IMR-90 (cell line): Measurements from ENCODE around the gene SLCO3A1. TPM values are rescaled to one million over a fixed set of nuclear protein-coding genes. Genes with fewer than 3 reads are reported as not detected.

ENCODE experiments used
- ATAC-seq: fragments of 200-7000 bp; cut with Tn5 transposase; 2 replicates; pipeline ENCODE4 v1.9.1; 2020; ENCODE audit warnings: low read depth, mild to moderate bottlenecking, moderate library complexity
- BruUV-seq: library from RNA; stranded (reverse); fragments of 400-500 nt; replicated peaks from 2 replicates; lab custom pipeline; 2021; lab: Mats Ljungman, UMichigan
- CTCF ChIA-PET: fragments of 300-600 bp; formaldehyde crosslinking; extraction: SDS; loops from one replicate; lab custom pipeline; 2021; ENCODE audit warnings: antibody characterized with exemption; lab: Yijun Ruan, JAX
- POLR2A ChIA-PET: fragments of 300-600 bp; sonication (Branson Sonifier 250); formaldehyde crosslinking; loops from one replicate; lab custom pipeline; 2022; ENCODE audit warnings: antibody characterized with exemption; ENCODE audit not compliant: unreplicated experiment; lab: Charles Lee
- DNase-seq: peaks from one replicate; pipeline ENCODE4 v3.0.0; 2013
- H2AFZ ChIP-seq: replicated peaks from 2 replicates; pipeline ENCODE3; 2013; ENCODE audit warnings: low read length, mild to moderate bottlenecking; ENCODE audit not compliant: poor library complexity
- H2AK5ac ChIP-seq: 2 replicates; pipeline ENCODE4 v1.6.1; 2013; ENCODE audit warnings: low read depth, low read length, inconsistent platforms
- H2AK9ac ChIP-seq: replicated peaks from 2 replicates; pipeline ENCODE3; 2013; ENCODE audit warnings: mild to moderate bottlenecking, low read depth, low read length, moderate library complexity; ENCODE audit not compliant: poor library complexity
- H2BK120ac ChIP-seq: 2 replicates; pipeline ENCODE4 v1.6.1; 2013; ENCODE audit warnings: low read depth, low read length, inconsistent platforms
- H2BK15ac ChIP-seq: 3 replicates; pipeline ENCODE4 v1.6.1; 2013; ENCODE audit warnings: low read depth, low read length, inconsistent platforms
- H2BK20ac ChIP-seq: 2 replicates; pipeline ENCODE4 v1.6.1; 2013; ENCODE audit warnings: low read depth, mild to moderate bottlenecking, inconsistent platforms, low read length, moderate library complexity
- H2BK5ac ChIP-seq: 2 replicates; pipeline ENCODE4 v1.6.1; 2013; ENCODE audit warnings: mild to moderate bottlenecking, low read depth, low read length, inconsistent platforms; ENCODE audit not compliant: poor library complexity, severe bottlenecking
- H3K14ac ChIP-seq: replicated peaks from 2 replicates; pipeline ENCODE4 v1.6.1; 2013; ENCODE audit warnings: low read depth, low read length, inconsistent platforms
- H3K18ac ChIP-seq: 2 replicates; pipeline ENCODE4 v1.6.1; 2013; ENCODE audit warnings: low read depth, low read length, control low read depth
- H3K23ac ChIP-seq: 2 replicates; pipeline ENCODE4 v1.6.1; 2013; ENCODE audit warnings: low read depth, low read length, inconsistent platforms
- H3K27ac ChIP-seq: 2 replicates; pipeline ENCODE4 v1.5.1; 2013; ENCODE audit warnings: mild to moderate bottlenecking, control low read depth, low read length; ENCODE audit not compliant: insufficient read depth
- H3K27me3 ChIP-seq: 2 replicates; pipeline ENCODE4 v1.6.1; 2013; ENCODE audit warnings: low read length; ENCODE audit not compliant: control insufficient read depth, insufficient read depth
- H3K36me3 ChIP-seq: 2 replicates; pipeline ENCODE4 v1.6.1; 2013; ENCODE audit warnings: low read length, mixed read lengths; ENCODE audit not compliant: control insufficient read depth, insufficient read depth
- H3K4ac ChIP-seq: 2 replicates; pipeline ENCODE4 v1.6.1; 2013; ENCODE audit warnings: low read depth, low read length, inconsistent platforms
- H3K4me1 ChIP-seq: 2 replicates; pipeline ENCODE4 v1.6.1; 2013; ENCODE audit warnings: low read length, mixed read lengths; ENCODE audit not compliant: control insufficient read depth, insufficient read depth
- H3K4me2 ChIP-seq: 2 replicates; pipeline ENCODE4 v1.6.1; 2013; ENCODE audit warnings: low read depth, mild to moderate bottlenecking, control low read depth, low read length, moderate library complexity
- H3K4me3 ChIP-seq: 2 replicates; pipeline ENCODE4 v1.5.1; 2013; ENCODE audit warnings: low read depth, mild to moderate bottlenecking, control low read depth, low read length, moderate library complexity; ENCODE audit not compliant: insufficient read depth
- H3K56ac ChIP-seq: 2 replicates; pipeline ENCODE4 v1.6.1; 2013; ENCODE audit warnings: low read length, inconsistent platforms; ENCODE audit not compliant: insufficient read depth; ENCODE audit errors: extremely low read depth
- H3K79me1 ChIP-seq, 2 experiments: 2 replicates each; pipeline ENCODE4 v1.6.1; 2013; ENCODE audit warnings: low read length in 2 of 2, inconsistent platforms in 1 of 2, low read depth in 1 of 2
- H3K9ac ChIP-seq: 2 replicates; pipeline ENCODE4 v1.6.1; 2013; ENCODE audit warnings: low read depth, low read length, control low read depth
- H3K9me1 ChIP-seq: 2 replicates; pipeline ENCODE4 v1.6.1; 2013; ENCODE audit warnings: low read length, inconsistent platforms; ENCODE audit not compliant: insufficient read depth
- H3K9me3 ChIP-seq: 2 replicates; pipeline ENCODE4 v1.6.1; 2013; ENCODE audit warnings: low read length; ENCODE audit not compliant: control insufficient read depth, insufficient read depth
- H4K20me1 ChIP-seq: 2 replicates; pipeline ENCODE4 v1.6.1; 2013; ENCODE audit warnings: low read length, inconsistent platforms; ENCODE audit not compliant: insufficient read depth
- H4K5ac ChIP-seq: 2 replicates; pipeline ENCODE4 v1.6.1; 2013; ENCODE audit warnings: mild to moderate bottlenecking, low read depth, low read length, control low read depth
- H4K8ac ChIP-seq, 2 experiments: 2 replicates each; pipeline ENCODE4 v1.6.1; 2013; ENCODE audit warnings: low read depth in 2 of 2, low read length in 2 of 2, control low read depth in 1 of 2, inconsistent platforms in 1 of 2
- H4K91ac ChIP-seq: 2 replicates; pipeline ENCODE4 v1.6.1; 2013; ENCODE audit warnings: low read depth, low read length, inconsistent platforms; ENCODE audit not compliant: insufficient read depth
- BHLHE40 ChIP-seq: fragments of 150-350 bp; IDR thresholded peaks from 2 replicates; pipeline ENCODE4 v1.6.1; 2016; ENCODE audit warnings: mild to moderate bottlenecking, low read depth, low read length
- CEBPB ChIP-seq: IDR thresholded peaks from 2 replicates; pipeline ENCODE4 v1.6.1; 2012; ENCODE audit warnings: low read depth, low read length, improper control_type of control experiment
- CHD1 ChIP-seq: IDR thresholded peaks from 2 replicates; pipeline ENCODE4 v1.6.1; 2012; ENCODE audit warnings: low read depth, low read length, improper control_type of control experiment
- FOS ChIP-seq: fragments of 150-350 bp; IDR thresholded peaks from 2 replicates; pipeline ENCODE4 v1.6.1; 2016; ENCODE audit warnings: low read depth, low read length
- MAFK ChIP-seq: IDR thresholded peaks from 2 replicates; pipeline ENCODE4 v1.6.1; 2012; ENCODE audit warnings: low read depth, low read length, improper control_type of control experiment
- MAZ ChIP-seq: IDR thresholded peaks from 2 replicates; pipeline ENCODE4 v1.6.1; 2012; ENCODE audit warnings: low read depth, mild to moderate bottlenecking, low read length, improper control_type of control experiment, moderate library complexity, borderline replicate concordance
- MXI1 ChIP-seq: IDR thresholded peaks from 2 replicates; pipeline ENCODE4 v1.6.1; 2012; ENCODE audit warnings: low read depth, mild to moderate bottlenecking, low read length, moderate library complexity, borderline replicate concordance
- NFE2L2 ChIP-seq: fragments of 150-350 bp; IDR thresholded peaks from 2 replicates; pipeline ENCODE4 v1.6.1; 2016; ENCODE audit warnings: low read depth, mild to moderate bottlenecking, low read length
- POLR2A ChIP-seq: IDR thresholded peaks from 2 replicates; pipeline ENCODE4 v1.6.1; 2012; ENCODE audit warnings: mild to moderate bottlenecking, low read depth, low read length
- RAD21 ChIP-seq: IDR thresholded peaks from 2 replicates; pipeline ENCODE4 v1.6.1; 2012; ENCODE audit warnings: low read length, improper control_type of control experiment
- RCOR1 ChIP-seq: IDR thresholded peaks from 2 replicates; pipeline ENCODE4 v1.6.1; 2012; ENCODE audit warnings: mild to moderate bottlenecking, low read length, improper control_type of control experiment; ENCODE audit not compliant: insufficient replicate concordance
- RFX5 ChIP-seq: IDR thresholded peaks from 2 replicates; pipeline ENCODE4 v1.8.0; 2012; ENCODE audit warnings: low read depth, mild to moderate bottlenecking, low read length, moderate library complexity
- SMC3 ChIP-seq: fragments of 150-350 bp; IDR thresholded peaks from 2 replicates; pipeline ENCODE4 v1.6.1; 2016; ENCODE audit warnings: low read depth, mild to moderate bottlenecking, antibody characterized with exemption, low read length, moderate library complexity
- WGBS, 2 experiments: methylation state at CpG; one replicate each; pipeline versions ENCODE4 v1.1.5 to v1.1.7; 2013; ENCODE audit warnings: missing lambda C conversion rate in 2 of 2; ENCODE audit not compliant: insufficient read length in 1 of 2; ENCODE audit errors: extremely low coverage in 2 of 2; 5-methylcytosine and 5-hydroxymethylcytosine counted together
- dilution Hi-C: fragments of 300-500 bp; cut with HindIII; formaldehyde crosslinking; loops from one replicate; pipeline ENCODE4 v1.14.3; 2018; ENCODE audit warnings: low sequenced_read_pairs; ENCODE audit not compliant: unreplicated experiment
- in situ Hi-C: fragments of 300-500 bp; cut with MboI; formaldehyde crosslinking; loops from 3 replicates; pipeline ENCODE4 v1.14.3; 2019; ENCODE audit warnings: low sequenced_read_pairs, inconsistent platforms, mixed read lengths
- intact Hi-C: fragments of 100-400 bp; cut with micrococcal nuclease; formaldehyde crosslinking; loops from 2 replicates; pipeline ENCODE4 v1.10.0; 2022
- polyA plus RNA-seq, 3 experiments: library from polyadenylated mRNA; depleted of rRNA; stranded (reverse); fragments of >200 nt; gene quantifications; 2 replicates each; pipeline ENCODE4 v1.2.3, GENCODE V29; 2012; ENCODE audit warnings: low replicate concordance in 1 of 3
- total RNA-seq: library from RNA; depleted of rRNA; stranded (reverse); fragments of >200 nt; gene quantifications from 2 replicates; pipeline ENCODE4 v1.2.3, GENCODE V29; 2012
- TF ChIP-seq, protein P1 (sequence below): fragments of 150-350 bp; IDR thresholded peaks from 2 replicates; pipeline ENCODE4 v1.6.1; 2017; ENCODE audit warnings: mild to moderate bottlenecking, antibody characterized with exemption, low read length, low read depth
- TF ChIP-seq, protein P2 (sequence below): conservative IDR thresholded peaks from 2 replicates; pipeline ENCODE4 v1.5.1; 2012; ENCODE audit warnings: mild to moderate bottlenecking, low read depth, low read length, improper control_type of control experiment
- TF ChIP-seq, protein P3 (sequence below): fragments of 150-350 bp; IDR thresholded peaks from 2 replicates; pipeline ENCODE4 v1.6.1; 2016; ENCODE audit warnings: low read depth, mild to moderate bottlenecking, low read length, moderate library complexity, borderline replicate concordance

The SLCO3A1 gene
- total and polyA plus RNA-seq, 2 of the 4 experiments (the other 2 are of a cell fraction), result 4.7 to 8.1 TPM

DNA sequence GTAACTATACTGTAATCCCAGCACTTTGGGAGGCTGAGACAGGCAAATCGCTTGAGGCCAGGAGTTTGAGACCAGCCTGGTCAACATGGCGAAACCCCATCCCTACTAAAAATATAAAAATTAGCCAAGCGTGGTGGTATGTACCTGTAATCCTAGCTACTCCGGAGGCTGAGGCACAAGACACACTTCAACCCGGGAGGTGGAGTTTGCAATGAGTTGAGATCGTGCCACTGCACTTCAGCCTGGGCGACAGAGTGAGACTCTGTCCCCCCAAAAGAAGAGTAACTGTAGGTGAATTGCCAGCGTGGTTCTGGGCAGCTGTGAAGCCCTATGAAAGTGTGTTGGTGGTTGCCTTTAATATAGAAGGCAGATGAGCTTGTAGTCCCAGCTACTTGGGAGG lies 95.9 kb downstream of the SLCO3A1 start:
- Histone ChIP-seq H4K5ac (no peak overlapping the region), H3K79me1 (peaks cover 0 to 15% of the 10 kb centered on the region in 2 experiments; a peak in 1 of 4 replicates), H4K8ac (no peak overlapping the region), H2AK9ac (no peak overlapping the region), H3K9me3 (no peaks in the 10 kb centered on the region), H3K23ac (no peak overlapping the region), H4K91ac (no peak overlapping the region), H2BK20ac (no peak overlapping the region), H3K14ac (no peak overlapping the region), H4K20me1 (no peaks in the 10 kb centered on the region), H2BK5ac (no peak overlapping the region), H2AK5ac (no peak overlapping the region), H3K4ac (no peak overlapping the region), H3K56ac (no peak overlapping the region), H3K4me2 (no peak overlapping the region), H3K9me1 (peaks cover 6% of the 10 kb centered on the region; the same call in 1 of the 2 replicates), H2BK15ac (no peak overlapping the region), H3K27ac (no peak overlapping the region), H3K27me3 (no peaks in the 10 kb centered on the region), H2BK120ac (no peak overlapping the region), H3K4me3 (no peak overlapping the region), H3K4me1 (peaks cover 10% of the 10 kb centered on the region; the same call in 1 of the 2 replicates), H3K36me3 (no peaks in the 10 kb centered on the region), H3K9ac (no peak overlapping the region), H3K18ac (no peak overlapping the region), H2AFZ (no peak overlapping the region)
- ChIA-PET CTCF (no interaction called here), POLR2A (no interaction called here)
- DNase-seq, result no peak
- TF ChIP-seq MXI1 (no peak), CEBPB (no peak), RCOR1 (no peak), RFX5 (no peak), MAZ (no peak), MAFK (no peak), SMC3 (no peak), CHD1 (no peak), RAD21 (no peak), POLR2A (no peak), FOS (no peak), NFE2L2 (no peak), BHLHE40 (no peak)
- TF ChIP-seq, protein P1, sequence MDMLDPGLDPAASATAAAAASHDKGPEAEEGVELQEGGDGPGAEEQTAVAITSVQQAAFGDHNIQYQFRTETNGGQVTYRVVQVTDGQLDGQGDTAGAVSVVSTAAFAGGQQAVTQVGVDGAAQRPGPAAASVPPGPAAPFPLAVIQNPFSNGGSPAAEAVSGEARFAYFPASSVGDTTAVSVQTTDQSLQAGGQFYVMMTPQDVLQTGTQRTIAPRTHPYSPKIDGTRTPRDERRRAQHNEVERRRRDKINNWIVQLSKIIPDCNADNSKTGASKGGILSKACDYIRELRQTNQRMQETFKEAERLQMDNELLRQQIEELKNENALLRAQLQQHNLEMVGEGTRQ, result no peak
- TF ChIP-seq, protein P2, sequence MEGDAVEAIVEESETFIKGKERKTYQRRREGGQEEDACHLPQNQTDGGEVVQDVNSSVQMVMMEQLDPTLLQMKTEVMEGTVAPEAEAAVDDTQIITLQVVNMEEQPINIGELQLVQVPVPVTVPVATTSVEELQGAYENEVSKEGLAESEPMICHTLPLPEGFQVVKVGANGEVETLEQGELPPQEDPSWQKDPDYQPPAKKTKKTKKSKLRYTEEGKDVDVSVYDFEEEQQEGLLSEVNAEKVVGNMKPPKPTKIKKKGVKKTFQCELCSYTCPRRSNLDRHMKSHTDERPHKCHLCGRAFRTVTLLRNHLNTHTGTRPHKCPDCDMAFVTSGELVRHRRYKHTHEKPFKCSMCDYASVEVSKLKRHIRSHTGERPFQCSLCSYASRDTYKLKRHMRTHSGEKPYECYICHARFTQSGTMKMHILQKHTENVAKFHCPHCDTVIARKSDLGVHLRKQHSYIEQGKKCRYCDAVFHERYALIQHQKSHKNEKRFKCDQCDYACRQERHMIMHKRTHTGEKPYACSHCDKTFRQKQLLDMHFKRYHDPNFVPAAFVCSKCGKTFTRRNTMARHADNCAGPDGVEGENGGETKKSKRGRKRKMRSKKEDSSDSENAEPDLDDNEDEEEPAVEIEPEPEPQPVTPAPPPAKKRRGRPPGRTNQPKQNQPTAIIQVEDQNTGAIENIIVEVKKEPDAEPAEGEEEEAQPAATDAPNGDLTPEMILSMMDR, result no peak
- TF ChIP-seq, protein P3, sequence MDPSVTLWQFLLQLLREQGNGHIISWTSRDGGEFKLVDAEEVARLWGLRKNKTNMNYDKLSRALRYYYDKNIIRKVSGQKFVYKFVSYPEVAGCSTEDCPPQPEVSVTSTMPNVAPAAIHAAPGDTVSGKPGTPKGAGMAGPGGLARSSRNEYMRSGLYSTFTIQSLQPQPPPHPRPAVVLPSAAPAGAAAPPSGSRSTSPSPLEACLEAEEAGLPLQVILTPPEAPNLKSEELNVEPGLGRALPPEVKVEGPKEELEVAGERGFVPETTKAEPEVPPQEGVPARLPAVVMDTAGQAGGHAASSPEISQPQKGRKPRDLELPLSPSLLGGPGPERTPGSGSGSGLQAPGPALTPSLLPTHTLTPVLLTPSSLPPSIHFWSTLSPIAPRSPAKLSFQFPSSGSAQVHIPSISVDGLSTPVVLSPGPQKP, result no peak
- intact Hi-C loops, result loop anchor here (10.0 kb wide), 2 partner anchors 125 to 645 kb away; no protein-coding TSS in a partner anchor
- dilution Hi-C loops, result no loop called here
- WGBS, 2 experiments, result 96% methylated on average over 3 of the region's 8 CpGs; no CpG with 5 or more reads in 1 of the 2 experiments
- in situ Hi-C loops, result no loop called here
- ATAC-seq, result no peak
- no TSS peak for BruUV-seq
